Omental fat pad (tissue), 4 donors: ENCODE results near the gene KCNJ5. TPM values are rescaled to one million over a fixed set of nuclear protein-coding genes. Genes with fewer than 3 reads are reported as not detected.

Experiments used
- ATAC-seq: fragments of 150-250 bp; one replicate; pipeline ENCODE4 v1.9.1; 2016; ENCODE audit warnings: mild to moderate bottlenecking, moderate library complexity; ENCODE audit not compliant: low FRiP score
- DNase-seq: peaks from one replicate; pipeline ENCODE4 v3.0.0-alpha.2; 2019; ENCODE audit warnings: low spot score
- total RNA-seq, 4 donors: library from RNA; depleted of rRNA; stranded (reverse); fragments of >200 nt; gene quantifications; one replicate each; pipeline ENCODE4 v1.1.0, GENCODE V29; 2016
- TF ChIP-seq, protein P1 (sequence below), 3 donors: fragments of 450-650 bp; IDR thresholded peaks; one replicate each; pipeline ENCODE4 v1.5.1; 2016 to 2017; ENCODE audit warnings: antibody characterized with exemption in 3 of 3, mild to moderate bottlenecking in 3 of 3, moderate library complexity in 2 of 3

Gene KCNJ5
- total RNA-seq, 4 donors from 2014 or later, result 1.5 to 12.1 (median 3.0) TPM

DNA sequence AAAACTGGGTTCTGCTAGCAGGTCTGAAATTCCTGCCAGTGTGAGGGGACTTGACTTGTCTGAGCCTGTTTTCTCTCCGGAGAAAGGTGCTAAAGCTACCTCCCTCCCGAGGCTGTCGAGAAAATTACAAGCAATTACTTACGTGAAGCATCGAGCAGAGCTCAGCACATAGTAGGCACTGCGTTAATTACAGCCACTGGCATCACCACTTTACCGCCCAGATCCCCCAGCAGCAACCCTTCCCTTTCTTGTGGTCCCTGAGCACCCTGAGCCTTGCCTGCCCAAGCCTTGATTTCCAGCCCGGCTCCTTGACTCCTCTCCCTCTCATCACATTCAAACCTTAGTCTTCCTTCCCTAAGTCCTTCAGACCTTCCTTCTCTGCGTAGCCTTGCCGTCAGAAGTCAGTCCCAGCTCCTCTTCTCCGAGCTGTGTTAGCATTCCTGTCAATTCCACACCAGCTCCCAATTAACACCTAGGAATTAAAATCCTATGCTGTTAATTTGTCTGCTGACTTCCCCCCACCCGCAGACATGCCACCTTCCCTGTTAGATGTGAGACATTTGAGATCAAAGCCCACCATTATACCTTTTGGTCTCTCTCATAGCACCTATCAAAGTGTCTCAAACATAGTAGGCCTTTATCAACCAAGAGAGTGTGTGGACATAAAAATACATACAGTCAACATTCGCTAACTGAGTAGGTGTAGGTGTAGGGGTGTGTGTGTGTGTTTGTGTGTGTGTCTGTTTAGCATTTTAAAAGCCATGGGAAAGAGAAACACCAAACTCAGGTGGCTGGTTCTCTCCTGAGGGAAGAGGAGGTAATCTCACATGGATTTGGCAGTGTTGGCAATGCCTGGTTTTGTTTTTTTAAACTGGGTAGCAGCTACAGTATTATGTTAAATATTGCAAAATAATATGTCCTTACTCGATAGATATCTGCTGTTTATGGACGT lies 2.8 kb upstream of the KCNJ5 start:
- TF ChIP-seq, protein P1, sequence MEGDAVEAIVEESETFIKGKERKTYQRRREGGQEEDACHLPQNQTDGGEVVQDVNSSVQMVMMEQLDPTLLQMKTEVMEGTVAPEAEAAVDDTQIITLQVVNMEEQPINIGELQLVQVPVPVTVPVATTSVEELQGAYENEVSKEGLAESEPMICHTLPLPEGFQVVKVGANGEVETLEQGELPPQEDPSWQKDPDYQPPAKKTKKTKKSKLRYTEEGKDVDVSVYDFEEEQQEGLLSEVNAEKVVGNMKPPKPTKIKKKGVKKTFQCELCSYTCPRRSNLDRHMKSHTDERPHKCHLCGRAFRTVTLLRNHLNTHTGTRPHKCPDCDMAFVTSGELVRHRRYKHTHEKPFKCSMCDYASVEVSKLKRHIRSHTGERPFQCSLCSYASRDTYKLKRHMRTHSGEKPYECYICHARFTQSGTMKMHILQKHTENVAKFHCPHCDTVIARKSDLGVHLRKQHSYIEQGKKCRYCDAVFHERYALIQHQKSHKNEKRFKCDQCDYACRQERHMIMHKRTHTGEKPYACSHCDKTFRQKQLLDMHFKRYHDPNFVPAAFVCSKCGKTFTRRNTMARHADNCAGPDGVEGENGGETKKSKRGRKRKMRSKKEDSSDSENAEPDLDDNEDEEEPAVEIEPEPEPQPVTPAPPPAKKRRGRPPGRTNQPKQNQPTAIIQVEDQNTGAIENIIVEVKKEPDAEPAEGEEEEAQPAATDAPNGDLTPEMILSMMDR (IDR thresholded peaks at IDR 0.05), result no peak
- ATAC-seq (no peak), DNase-seq (no peak)

DNA sequence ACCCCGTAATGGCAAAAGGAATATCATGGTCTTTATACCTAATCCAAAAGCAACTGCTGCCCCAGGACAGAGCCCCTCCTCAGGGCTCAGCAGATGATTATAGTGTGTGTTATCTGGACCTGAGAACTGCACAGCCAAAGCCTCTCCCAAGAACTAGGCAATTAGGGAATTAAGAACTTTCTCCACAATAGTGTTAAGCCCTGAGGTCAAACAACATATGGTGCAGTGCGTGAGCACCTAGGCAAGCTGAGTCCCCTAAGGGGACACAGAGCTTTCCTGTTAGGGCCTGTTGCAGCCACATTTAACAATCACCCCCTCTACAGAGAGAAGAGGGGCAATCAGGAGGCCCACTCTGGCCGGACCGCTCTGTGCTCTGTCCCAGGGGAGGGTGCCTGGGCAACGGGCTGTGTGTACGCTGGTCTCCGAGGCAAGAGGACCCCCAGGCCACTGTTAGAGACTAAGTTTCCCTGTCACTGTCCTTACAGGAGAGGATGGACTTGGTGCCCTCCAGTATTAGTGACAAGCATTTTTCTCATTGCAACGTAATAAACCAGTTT lies 1.4 kb upstream of the KCNJ5 start:
- ATAC-seq, result no peak
- TF ChIP-seq, protein P1 (IDR thresholded peaks at IDR 0.05), result no peak
- DNase-seq, result no peak

DNA sequence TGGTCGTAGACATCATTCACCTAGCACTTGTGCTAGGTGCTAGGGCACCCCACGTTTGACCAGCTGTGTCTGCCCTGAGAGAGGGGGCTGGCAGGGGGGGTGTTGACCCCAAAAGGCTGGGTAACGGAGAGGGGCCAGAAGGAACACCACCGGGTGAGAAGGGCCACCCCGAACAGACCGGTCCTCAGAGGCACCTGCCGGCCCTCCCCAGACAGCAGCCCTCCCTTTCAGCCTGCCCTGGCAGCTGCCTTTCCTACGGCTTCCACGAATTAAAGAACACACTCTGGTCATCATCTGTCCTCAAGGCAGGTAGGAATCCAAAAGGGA lies 977 bp upstream of the KCNJ5 start:
- TF ChIP-seq, protein P1 (IDR thresholded peaks at IDR 0.05), result no peak
- no peak for ATAC-seq
- DNase-seq, result no peak

DNA sequence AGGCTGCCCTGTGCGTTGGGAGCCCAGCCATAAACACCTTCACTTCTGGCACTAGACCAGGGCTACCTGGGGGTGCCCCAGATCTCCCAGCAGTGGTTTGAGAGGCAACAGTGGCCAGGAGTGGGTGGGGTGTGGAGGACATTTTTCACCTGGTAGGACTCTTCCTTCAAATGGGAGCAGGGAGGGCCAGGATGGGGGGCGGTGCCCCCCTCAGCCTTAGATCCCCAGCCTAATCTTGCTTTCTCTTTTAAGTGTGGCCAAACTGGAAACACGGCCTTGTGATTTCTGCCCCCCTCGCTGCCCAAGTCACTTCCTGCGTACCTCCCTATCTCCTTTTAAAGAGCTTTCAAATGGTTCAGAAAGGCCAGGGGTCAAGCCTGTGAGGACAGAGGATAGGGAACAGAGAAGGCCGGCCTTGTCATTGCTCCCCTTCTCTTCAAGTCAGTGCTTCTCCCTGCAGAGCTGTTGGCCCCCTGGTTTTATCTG lies 800 bp downstream of the KCNJ5 start:
- DNase-seq (no peak), ATAC-seq (no peak)
- TF ChIP-seq, protein P1 (IDR thresholded peaks at IDR 0.05), result no peak

DNA sequence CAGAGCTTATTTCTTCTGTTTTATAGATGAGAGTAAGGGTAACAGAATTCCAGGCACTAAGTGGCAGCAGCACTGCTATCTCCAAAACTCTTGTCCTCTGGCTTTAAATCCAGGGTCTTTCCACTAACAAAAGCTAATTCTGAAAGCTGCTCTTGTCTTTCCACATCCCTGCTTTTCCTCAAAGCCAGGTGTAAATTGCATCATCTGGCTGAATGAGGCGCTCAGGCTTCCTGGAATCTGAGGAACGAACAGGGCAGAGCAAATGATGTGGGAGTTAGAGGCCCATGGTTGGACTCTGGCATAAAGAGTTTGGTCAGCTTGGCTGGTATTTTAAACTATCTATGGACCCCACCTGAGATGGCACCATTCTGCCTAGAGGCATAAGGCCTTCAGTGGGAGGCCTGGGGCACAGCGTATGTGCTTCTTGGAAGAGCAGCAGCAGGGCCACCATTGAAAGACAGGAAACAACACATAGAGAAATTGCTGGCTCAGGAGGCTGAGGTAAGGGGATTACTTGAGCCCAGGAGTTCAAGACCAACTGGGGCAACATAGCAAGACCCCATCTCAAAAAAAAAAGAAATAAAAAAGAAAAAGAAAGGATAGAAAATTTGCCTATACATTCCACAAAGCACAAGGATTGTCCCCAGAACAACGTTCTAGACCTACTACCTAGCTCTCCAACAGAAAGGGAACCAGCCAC lies 1.9 kb downstream of the KCNJ5 start:
- peak; percentile 14 for ATAC-seq
- TF ChIP-seq, protein P1 (IDR thresholded peaks at IDR 0.05), result no peak
- DNase-seq, result no peak

DNA sequence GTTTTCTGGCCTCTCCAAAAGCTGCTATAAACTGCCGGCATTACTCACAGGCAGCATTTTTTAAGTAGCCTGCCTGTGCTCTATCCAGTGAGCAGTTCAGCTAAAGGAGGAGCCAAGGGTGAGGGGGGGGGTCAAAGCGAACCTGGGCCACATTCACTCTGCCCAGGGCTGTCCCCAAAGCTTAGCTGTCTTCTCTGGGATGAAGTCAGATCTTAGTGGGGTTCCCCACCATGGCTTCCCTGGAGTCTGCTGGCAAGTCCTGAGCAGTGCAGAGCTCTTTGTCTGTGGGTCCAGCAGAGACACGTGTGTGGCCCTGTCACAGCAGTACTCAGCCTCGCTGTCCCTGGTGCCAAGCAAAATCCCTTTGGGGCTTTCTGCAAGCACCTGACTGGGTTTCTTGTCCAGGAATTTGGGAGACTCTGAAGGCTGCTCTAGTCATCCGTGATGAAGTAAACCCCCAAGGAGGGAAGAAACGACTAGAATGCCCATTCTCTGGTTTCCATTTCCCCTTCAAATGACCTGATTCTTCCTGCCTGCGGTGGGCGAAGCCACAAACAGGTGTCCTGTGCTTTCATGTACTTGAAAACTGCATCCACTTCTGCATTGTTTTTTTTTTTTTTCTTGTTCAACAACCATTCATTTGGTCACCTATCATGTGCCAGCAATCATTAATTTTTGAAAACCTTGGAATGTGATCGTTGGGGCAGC lies 2.6 kb downstream of the KCNJ5 start:
- DNase-seq (no peak), ATAC-seq (no peak)
- TF ChIP-seq, protein P1 (IDR thresholded peaks at IDR 0.05), result no peak
